Neuronal stem cell (in vitro differentiated cells): Measurements from ENCODE around the gene RUVBL1.

Experiments used
- DNase-seq: peaks from one replicate; pipeline ENCODE4 v3.0.0-alpha.2; 2013; ENCODE audit warnings: low spot score
- H2AFZ ChIP-seq: one replicate; pipeline ENCODE4 v1.6.1; 2013; ENCODE audit warnings: mild to moderate bottlenecking, low read length, inconsistent platforms
- H2AK5ac ChIP-seq: 2 replicates; pipeline ENCODE4 v1.6.1; 2013; ENCODE audit warnings: low read depth, mild to moderate bottlenecking, inconsistent platforms, low read length, moderate library complexity, mixed read lengths
- H2BK120ac ChIP-seq: 2 replicates; pipeline ENCODE4 v1.6.1; 2013; ENCODE audit warnings: low read depth, mild to moderate bottlenecking, inconsistent platforms, low read length, moderate library complexity, mixed read lengths
- H2BK12ac ChIP-seq: one replicate; pipeline ENCODE4 v1.6.1; 2013; ENCODE audit warnings: low read length, inconsistent platforms
- H2BK15ac ChIP-seq: 2 replicates; pipeline ENCODE4 v1.6.1; 2013; ENCODE audit warnings: mild to moderate bottlenecking, low read length, inconsistent platforms, mixed read lengths
- H2BK5ac ChIP-seq: one replicate; pipeline ENCODE4 v1.6.1; 2013; ENCODE audit warnings: inconsistent platforms, mild to moderate bottlenecking, low read length, moderate library complexity
- H3K14ac ChIP-seq: one replicate; pipeline ENCODE4 v1.6.1; 2013; ENCODE audit warnings: low read length, inconsistent platforms
- H3K18ac ChIP-seq: 2 replicates; pipeline ENCODE4 v1.6.1; 2013; ENCODE audit warnings: low read length, inconsistent platforms
- H3K23ac ChIP-seq: 2 replicates; pipeline ENCODE4 v1.6.1; 2013; ENCODE audit warnings: low read depth, mild to moderate bottlenecking, mixed read lengths, low read length, inconsistent platforms; ENCODE audit not compliant: poor library complexity
- H3K27ac ChIP-seq: replicated peaks from 3 replicates; pipeline ENCODE4 v1.5.1; 2013; ENCODE audit warnings: low read length, inconsistent platforms
- H3K27me3 ChIP-seq, 3 experiments: 2 replicates each; pipeline ENCODE4 v1.6.1; 2013; ENCODE audit warnings: low read length in 3 of 3, mild to moderate bottlenecking in 2 of 3, inconsistent platforms in 1 of 3, low read depth in 1 of 3, mixed read lengths in 1 of 3, moderate library complexity in 1 of 3; ENCODE audit not compliant: control insufficient read depth in 3 of 3, insufficient read depth in 3 of 3
- H3K36me3 ChIP-seq, 2 donors: replicated peaks in 1 of 2; 2 replicates each; pipeline ENCODE4 v1.6.1; 2013; ENCODE audit warnings: low read length in 2 of 2; ENCODE audit not compliant: control insufficient read depth in 2 of 2, insufficient read depth in 2 of 2
- H3K4ac ChIP-seq: 2 replicates; pipeline ENCODE4 v1.6.1; 2013; ENCODE audit warnings: inconsistent platforms, mild to moderate bottlenecking, low read length, moderate library complexity
- H3K4me1 ChIP-seq, 2 donors: 1 replicate in 1 of 2; 2 replicates in 1 of 2; pipeline ENCODE4 v1.6.1; 2013; ENCODE audit warnings: low read length in 2 of 2, low read depth in 1 of 2; ENCODE audit not compliant: control insufficient read depth in 2 of 2, insufficient read depth in 1 of 2
- H3K4me2 ChIP-seq: one replicate; pipeline ENCODE4 v1.6.1; 2013; ENCODE audit warnings: mild to moderate bottlenecking, low read length, inconsistent platforms; ENCODE audit not compliant: insufficient read depth, poor library complexity, severe bottlenecking
- H3K4me3 ChIP-seq, 2 donors: 2 replicates each; pipeline ENCODE4 v1.5.1; 2013; ENCODE audit warnings: low read length in 2 of 2, mild to moderate bottlenecking in 2 of 2, inconsistent platforms in 1 of 2, moderate library complexity in 1 of 2
- H3K79me1 ChIP-seq: one replicate; pipeline ENCODE4 v1.6.1; 2013; ENCODE audit warnings: low read depth, mild to moderate bottlenecking, inconsistent platforms, low read length, moderate library complexity
- H3K9ac ChIP-seq: one replicate; pipeline ENCODE4 v1.6.1; 2013; ENCODE audit warnings: mild to moderate bottlenecking, low read depth, low read length, inconsistent platforms; ENCODE audit not compliant: poor library complexity
- H3K9me3 ChIP-seq, 2 donors: replicated peaks in 1 of 2; 2 replicates each; pipeline versions ENCODE3 to v1.6.1; 2013; ENCODE audit warnings: low read length in 2 of 2, mild to moderate bottlenecking in 2 of 2, inconsistent platforms in 1 of 2, low read depth in 1 of 2, mixed read lengths in 1 of 2, moderate library complexity in 1 of 2; ENCODE audit not compliant: control insufficient read depth in 2 of 2, insufficient read depth in 1 of 2
- H4K8ac ChIP-seq: one replicate; pipeline ENCODE4 v1.6.1; 2013; ENCODE audit warnings: low read depth, mild to moderate bottlenecking, inconsistent platforms, low read length, moderate library complexity
- H4K91ac ChIP-seq: one replicate; pipeline ENCODE4 v1.6.1; 2013; ENCODE audit warnings: low read length, low read depth, mild to moderate bottlenecking, inconsistent platforms; ENCODE audit not compliant: poor library complexity
- WGBS, 2 donors: extraction: QIAGEN DNeasy Blood & Tissue Kit; methylation state at CpG; one replicate each; pipeline ENCODE4 v1.1.7; 2013; ENCODE audit warnings: missing lambda C conversion rate in 2 of 2, mixed read lengths in 1 of 2; ENCODE audit not compliant: insufficient read length in 2 of 2, insufficient replicate concordance in 1 of 2; ENCODE audit errors: extremely low coverage in 2 of 2; 5-methylcytosine and 5-hydroxymethylcytosine counted together

RUVBL1 gene

GRCh38 chr3:128167973-128168674 lies 44.5 kb upstream of the RUVBL1 start:
- Histone ChIP-seq H2BK120ac (no peak overlapping the region), H3K79me1 (no peaks in the 10 kb centered on the region), H3K4me1 (peaks cover 8 to 32% of the 10 kb centered on the region in 2 donors), H3K9ac (no peak overlapping the region), H3K4me3 (no peak overlapping the region), H3K36me3 (no peaks in the 10 kb centered on the region), H2AK5ac (no peak overlapping the region), H2BK5ac (no peak overlapping the region), H3K27me3 (peaks cover 0 to 16% (median 0%) of the 10 kb centered on the region in 3 experiments), H3K14ac (no peak overlapping the region), H3K18ac (no peak overlapping the region), H3K4me2 (no peak overlapping the region), H4K91ac (no peak overlapping the region), H3K4ac (no peak overlapping the region), H3K27ac (no peak overlapping the region), H2BK15ac (no peak overlapping the region), H3K9me3 (no peaks in the 10 kb centered on the region), H2AFZ (no peak overlapping the region), H3K23ac (no peak overlapping the region), H2BK12ac (no peak overlapping the region), H4K8ac (no peak overlapping the region)
- no CpG with 5 or more reads among the region's 5 CpGs for WGBS, 2 donors
- peak; percentile 23 for DNase-seq

- H3K14ac ChIP-seq: no peak overlapping the region
- H4K8ac ChIP-seq: no peak overlapping the region
- H3K18ac ChIP-seq: no peak overlapping the region
- H2BK5ac ChIP-seq: no peak overlapping the region
- no peak overlapping the region for H2BK12ac ChIP-seq
- DNase-seq: no peak
- no peak overlapping the region for H3K9ac ChIP-seq
- H3K36me3 ChIP-seq: no peaks in the 10 kb centered on the region
- H2BK120ac ChIP-seq: no peak overlapping the region
- H3K4ac ChIP-seq: no peak overlapping the region
- H2AFZ ChIP-seq: no peak overlapping the region
- H3K79me1 ChIP-seq: no peaks in the 10 kb centered on the region
- no CpG with 5 or more reads among the region's 8 CpGs for WGBS, 2 donors
- peaks cover 0 to 16% (median 0%) of the 10 kb centered on the region in 3 experiments for H3K27me3 ChIP-seq
- H3K23ac ChIP-seq: no peak overlapping the region
- H3K27ac ChIP-seq: no peak overlapping the region
- H3K4me3 ChIP-seq: no peak overlapping the region
- H3K9me3 ChIP-seq: no peaks in the 10 kb centered on the region
- peaks cover 8 to 32% of the 10 kb centered on the region in 2 donors for H3K4me1 ChIP-seq
- H4K91ac ChIP-seq: no peak overlapping the region
- H3K4me2 ChIP-seq: no peak overlapping the region
- no peak overlapping the region for H2AK5ac ChIP-seq
- H2BK15ac ChIP-seq: no peak overlapping the region
Observed at GRCh38 chr3:128167646-128167972, 44.0 kb upstream of the RUVBL1 start.

GRCh38 chr3:128166971-128167453 lies 43.4 kb upstream of the RUVBL1 start:
- Histone ChIP-seq H2BK120ac (no peak overlapping the region), H3K9me3 (no peaks in the 10 kb centered on the region), H3K23ac (no peak overlapping the region), H2BK12ac (no peak overlapping the region), H2AFZ (no peak overlapping the region), H3K18ac (no peak overlapping the region), H3K9ac (no peak overlapping the region), H4K91ac (no peak overlapping the region), H3K4me3 (no peak overlapping the region), H3K79me1 (no peaks in the 10 kb centered on the region), H3K4me1 (peaks cover 8 to 32% of the 10 kb centered on the region in 2 donors), H4K8ac (no peak overlapping the region), H2AK5ac (no peak overlapping the region), H3K36me3 (peaks cover 0 to 4% of the 10 kb centered on the region in 2 donors), H2BK5ac (no peak overlapping the region), H3K4ac (no peak overlapping the region), H3K27me3 (peaks cover 0 to 16% (median 0%) of the 10 kb centered on the region in 3 experiments), H3K27ac (no peak overlapping the region), H2BK15ac (no peak overlapping the region), H3K14ac (no peak overlapping the region), H3K4me2 (no peak overlapping the region)
- DNase-seq: no peak
- no CpG with 5 or more reads among the region's 5 CpGs for WGBS, 2 donors

GRCh38 chr3:128163432-128163831 lies 39.8 kb upstream of the RUVBL1 start:
- WGBS, 2 donors: no CpG with 5 or more reads among the region's 5 CpGs
- H2AFZ ChIP-seq: no peak overlapping the region
- no peak overlapping the region for H3K23ac ChIP-seq
- H4K91ac ChIP-seq: no peak overlapping the region
- peaks cover 0 to 6% (median 0%) of the 10 kb centered on the region in 3 experiments for H3K27me3 ChIP-seq
- no peak overlapping the region for H3K9ac ChIP-seq
- no peak overlapping the region for H2BK12ac ChIP-seq
- no peak overlapping the region for H4K8ac ChIP-seq
- peaks cover 0 to 17% of the 10 kb centered on the region in 2 donors for H3K36me3 ChIP-seq
- H3K27ac ChIP-seq: no peak overlapping the region
- H2BK15ac ChIP-seq: no peak overlapping the region
- no peak overlapping the region for H3K4me3 ChIP-seq
- H3K4me1 ChIP-seq: peaks cover 13 to 18% of the 10 kb centered on the region in 2 donors
- no peak overlapping the region for H3K4me2 ChIP-seq
- H3K14ac ChIP-seq: no peak overlapping the region
- peaks cover 0 to 3% of the 10 kb centered on the region in 2 donors for H3K9me3 ChIP-seq
- no peak for DNase-seq
- H2BK120ac ChIP-seq: no peak overlapping the region
- no peak overlapping the region for H2BK5ac ChIP-seq
- H2AK5ac ChIP-seq: no peak overlapping the region
- H3K18ac ChIP-seq: no peak overlapping the region
- H3K4ac ChIP-seq: no peak overlapping the region
- no peaks in the 10 kb centered on the region for H3K79me1 ChIP-seq
